Fibroblast of skin of left quadriceps (primary cell): ENCODE data around the gene ANXA2.

Source experiments
- DNase-seq, 2 experiments: peaks; one replicate each; pipeline ENCODE4 v3.0.0-alpha.2; 2013; ENCODE audit warnings: low read depth in 2 of 2

Gene ANXA2

DNA sequence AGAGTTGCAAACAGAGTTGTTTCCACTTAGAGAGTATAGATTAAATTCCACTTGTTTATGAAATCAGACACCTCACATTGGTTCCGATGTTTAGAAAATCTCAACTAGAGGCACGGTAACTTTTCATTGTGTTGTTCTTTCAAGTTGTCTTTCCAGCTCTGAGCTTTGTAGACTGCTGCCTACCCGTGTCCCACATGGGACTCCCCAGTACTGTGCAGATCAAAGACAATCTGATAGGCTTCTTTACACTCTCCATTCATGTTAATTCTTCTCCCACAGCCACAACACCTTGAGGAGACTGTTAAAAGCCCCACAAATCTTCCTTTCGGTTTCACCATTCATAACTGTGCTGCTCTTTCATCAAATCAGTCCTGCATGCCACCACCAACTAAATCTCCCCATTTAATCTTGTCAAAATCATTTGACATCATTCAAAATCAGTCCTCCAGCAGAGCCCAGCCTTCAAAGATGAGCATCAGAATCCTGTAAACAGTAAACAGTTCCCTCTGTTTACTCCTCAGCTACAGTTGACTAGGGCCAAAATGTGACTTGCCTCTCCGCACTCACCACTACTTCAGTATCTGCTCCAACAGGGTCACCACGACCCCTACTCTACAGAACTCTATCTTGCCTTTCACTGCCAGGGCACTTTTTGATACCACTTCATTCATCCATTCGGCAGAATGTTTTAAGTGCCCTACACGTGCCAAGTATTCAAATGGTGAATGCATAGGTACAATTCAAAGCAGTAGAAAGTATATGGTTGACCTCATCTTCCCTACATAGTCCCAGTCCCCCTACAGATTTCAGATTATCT, 8.3 kb downstream of the ANXA2 start:
- no peak for DNase-seq

DNA sequence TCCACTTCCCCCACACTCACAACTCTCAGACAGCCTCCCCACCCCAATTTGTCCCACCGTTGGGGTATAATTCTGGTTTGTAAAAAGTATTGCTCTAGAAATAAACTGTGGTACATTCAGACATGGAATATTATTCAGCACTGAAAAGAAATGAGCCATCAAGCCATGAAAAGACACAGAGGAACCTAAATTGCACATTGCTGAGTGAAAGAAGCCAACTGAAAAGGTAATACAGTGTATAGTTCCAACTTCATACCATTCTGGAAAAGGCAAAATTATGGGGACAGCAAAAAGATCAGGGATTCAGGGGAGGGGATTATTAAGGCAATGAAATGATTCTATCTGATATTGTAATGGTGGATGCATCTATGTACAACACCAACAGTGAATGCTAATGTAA, 10.5 kb downstream of the ANXA2 start:
- no peak for DNase-seq

DNA sequence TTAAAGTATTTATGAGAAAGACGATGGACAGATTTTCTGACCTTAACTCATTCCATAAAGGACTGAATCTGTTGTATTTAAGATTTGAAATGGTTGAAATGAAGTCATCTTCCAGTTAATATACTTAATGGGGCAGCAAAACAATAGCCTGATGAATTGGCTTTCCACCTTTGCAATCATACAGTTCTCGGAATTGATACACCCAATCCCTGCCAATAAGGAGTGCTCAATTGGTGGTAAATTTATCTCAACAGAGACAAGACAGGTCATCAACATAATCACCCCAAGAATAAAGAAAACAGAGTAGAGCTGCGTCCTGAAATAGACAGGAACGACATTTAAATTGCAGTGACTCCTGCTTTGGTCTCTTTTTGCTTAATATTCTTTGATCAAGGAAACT, 11.2 kb downstream of the ANXA2 start:
- no peak for DNase-seq

DNA sequence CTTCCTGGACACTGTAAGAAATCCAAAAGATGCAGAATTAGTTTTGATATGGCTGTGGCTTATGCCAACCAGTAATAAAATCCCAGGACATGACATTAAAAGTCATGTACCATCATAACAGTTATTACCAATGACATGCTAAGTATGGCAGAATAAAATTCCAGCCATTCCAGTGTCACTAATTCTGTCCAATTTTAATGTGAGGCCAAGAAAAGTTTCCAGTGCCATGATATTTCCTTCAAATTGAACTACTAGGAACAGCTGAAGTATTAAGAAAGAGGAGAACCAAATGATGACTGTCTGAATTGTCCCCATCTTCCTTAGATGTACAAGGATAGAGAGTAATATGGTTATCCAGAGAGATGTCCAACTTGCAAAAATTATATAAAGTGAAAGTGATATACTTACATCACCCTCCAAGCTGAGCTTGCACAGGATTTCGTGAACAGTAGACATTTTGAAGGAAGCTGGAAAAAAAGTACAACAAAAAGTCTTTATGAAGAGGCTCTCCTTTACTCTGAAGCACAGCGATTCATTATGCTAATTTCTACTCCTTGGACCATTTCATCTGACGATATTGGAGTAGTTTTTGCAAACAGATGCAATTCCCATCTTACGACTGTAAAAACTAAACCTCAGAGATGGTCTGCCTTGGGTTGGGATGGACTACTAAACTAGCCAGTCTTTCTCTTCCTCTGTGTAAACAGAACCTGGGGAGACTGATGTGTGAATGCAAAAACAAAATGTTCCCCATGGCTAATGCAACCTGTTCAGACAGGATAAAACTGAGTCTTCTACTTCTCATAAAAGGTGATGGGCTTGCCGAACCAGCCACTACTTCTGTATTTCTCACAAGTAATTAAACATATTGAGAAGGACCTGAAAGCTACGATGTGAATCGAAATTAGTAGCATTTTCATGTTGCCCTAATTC, 11.9 kb downstream of the ANXA2 start:
- DNase-seq: no peak

DNA sequence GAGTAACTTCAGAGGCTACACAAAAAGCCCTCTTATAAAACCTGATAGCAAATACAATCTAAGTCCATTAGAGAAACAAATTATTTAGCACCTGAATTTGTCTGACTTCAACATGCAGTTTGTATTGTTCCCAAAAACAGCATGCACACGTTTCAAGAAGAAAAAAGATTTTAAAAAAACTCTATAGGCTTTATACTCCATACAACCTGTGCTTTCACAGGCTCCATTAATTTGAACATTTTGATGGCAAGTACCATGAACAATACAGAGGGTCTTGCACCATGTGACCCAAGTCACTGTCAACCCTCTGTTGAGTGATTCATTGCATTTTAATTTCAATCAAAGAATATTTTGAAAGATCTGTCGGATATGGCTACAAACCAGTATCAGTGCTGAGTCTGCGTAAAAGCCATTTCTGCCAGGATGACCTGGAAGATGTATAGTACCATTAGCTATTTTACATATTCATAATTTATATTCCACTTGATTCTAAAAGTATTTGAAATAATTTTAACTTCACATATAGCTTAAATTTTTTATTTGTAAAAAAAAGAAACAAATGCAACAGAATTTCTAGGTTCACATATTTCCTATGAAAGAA, 13.2 kb downstream of the ANXA2 start:
- DNase-seq: no peak

DNA sequence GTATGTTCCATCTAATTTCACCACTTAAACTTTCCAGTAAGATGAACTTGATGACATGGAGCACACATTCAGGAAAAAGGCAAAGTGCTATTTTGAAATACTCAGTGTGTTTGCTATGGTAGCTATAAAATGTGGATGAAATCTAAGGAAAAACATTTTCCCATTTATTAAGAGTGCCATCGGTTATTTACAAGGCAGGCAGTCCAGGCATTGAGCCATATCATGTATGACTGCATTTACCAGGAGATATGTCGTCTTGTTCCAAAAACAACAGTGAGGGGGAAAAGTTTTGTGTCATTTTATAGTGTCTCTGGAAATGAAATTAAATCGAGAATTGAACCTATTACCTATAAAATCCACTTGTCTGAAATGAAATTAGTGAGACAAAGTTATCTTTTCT, 13.7 kb downstream of the ANXA2 start:
- no peak for DNase-seq

DNA sequence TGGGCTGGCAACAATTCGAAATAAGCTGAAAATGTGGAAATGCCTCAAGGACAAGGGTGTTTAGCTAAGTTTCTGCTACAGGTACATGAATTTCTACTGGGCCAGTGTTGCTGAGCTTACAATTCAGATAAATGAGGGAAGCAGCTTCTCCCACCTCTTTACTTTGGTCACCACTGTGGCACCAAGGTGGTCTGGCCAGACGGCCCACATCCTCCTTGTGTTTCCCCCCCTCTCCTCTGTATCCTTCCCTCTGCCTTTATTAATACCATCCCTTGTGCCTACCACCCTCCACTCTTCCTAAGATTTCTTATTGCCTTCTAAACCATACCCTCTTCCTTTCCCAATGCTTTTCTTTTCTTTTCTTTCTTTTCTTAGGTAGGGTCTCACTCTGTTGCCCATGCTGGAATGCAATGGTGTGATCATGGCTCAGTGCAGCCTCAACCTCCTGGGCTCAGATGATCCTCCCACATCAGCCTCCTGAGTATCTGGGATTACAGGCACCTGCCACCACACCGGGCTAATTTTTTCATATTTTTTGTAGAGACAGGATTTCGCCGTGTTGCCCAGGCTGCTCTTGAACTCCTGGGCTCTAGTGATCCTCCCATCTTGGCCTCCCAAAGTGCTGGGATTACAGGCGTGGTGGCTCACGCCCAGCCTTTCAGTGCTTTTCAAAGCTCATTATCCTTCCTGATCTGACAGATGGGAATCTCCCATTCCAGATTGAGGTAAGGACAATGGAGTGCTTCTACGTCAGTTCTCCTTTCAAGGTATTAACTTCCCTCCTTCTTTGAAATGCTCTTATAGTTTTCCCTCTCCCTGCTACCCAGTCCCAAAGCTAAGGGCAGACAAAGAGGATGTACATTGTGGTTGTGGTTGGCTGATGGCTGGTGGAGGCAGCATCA, 14.8 kb downstream of the ANXA2 start:
- no peak for DNase-seq

DNA sequence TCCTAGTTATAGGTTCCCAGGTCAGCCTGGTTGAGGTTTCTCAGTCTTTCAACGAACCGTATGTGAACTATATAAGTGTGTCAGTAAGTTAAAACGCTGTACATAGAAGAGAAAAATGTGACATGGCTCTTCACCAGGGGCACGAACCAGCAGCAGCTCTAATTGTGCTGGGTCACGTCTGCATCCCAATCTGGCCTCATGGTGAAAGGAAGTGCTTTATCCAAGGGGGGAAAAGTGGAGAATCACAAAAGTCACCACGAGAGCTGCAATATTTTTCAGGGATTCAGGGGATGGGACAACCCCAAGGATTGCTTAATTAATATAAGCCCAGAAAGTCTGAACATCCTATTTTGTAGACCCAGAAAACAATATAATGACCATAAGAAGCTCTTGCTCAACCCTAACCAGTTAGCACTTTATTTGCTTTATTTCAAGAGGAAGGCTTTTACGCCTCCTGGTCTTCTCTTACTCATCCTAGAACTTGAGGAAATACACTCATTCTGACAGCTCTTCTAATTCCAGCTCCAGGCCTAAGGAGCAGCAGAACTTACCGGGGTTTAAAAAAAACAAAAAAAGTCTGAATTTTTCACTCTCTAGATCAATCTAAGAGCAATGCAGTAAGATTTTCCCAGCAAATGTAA, 16.5 kb downstream of the ANXA2 start:
- DNase-seq: no peak

DNA sequence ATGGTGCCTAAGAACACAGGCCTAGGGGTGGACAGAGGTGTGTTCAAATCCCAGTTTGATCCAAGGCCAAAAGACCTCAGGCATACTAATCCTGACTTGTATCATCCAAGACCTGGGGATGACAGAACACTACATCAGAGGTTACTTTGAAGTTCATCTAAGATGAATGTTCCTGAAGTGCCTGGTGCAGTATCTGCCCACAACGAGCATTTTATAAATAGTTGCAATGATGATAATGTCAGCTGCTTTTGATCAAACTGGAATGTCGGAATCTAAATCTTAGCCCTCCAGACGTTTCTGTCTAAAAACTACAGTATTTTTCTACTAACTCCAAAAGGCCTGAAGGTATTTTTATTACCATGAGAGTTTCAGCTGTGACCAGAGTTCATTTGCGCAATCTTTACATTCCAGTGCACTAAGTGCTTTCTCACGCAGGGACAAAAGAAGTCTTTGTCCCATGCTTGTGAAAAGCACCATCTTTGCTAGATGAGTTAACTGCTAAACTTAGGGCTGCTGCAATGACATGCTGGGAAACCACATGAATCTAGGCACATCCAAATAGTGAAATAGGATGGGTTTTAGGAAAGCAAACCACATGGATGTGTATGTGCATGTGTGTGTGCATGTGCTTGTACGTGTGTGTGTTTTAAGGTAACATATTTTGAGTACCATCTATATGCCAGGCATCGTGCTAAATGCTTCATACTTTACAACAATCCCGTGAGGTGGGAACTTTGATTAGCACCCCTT, 18.1 kb downstream of the ANXA2 start:
- DNase-seq: peak; percentile 98 to 99

DNA sequence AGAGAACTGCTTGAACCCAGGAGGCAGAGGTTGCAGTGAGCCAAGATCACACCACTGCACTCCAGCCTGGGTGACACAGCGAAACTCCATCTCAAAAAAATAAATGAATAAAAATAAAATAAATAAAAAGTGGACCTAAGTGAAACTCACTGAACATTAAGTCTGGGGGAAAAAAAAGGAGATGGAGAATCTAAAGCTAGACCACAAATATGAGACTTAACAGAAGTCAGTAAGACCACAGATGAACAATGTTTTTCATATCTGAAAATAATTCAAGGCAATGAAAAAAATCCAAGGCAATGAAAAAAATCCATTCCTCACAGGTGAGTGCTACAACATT, 18.6 kb downstream of the ANXA2 start:
- no peak for DNase-seq

DNA sequence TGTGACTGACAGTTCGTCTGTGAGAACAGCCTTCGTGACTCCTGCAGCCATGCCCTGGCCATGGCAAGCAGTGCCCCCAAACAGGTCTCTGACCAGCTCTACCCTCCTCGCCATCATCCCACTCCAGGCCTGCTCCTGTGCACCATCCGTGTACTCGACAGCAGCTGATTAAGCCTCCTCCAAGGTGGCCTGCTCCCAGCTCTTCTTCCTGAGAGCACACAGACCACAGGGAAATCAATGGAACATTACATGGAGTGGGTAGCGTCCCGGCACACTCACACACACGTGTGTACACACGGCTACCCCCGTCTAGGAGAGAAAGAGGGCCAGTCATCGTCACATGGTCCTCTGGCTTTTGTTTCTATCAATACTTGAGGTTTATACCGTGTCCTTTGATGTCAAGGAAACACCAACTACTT, 21.1 kb downstream of the ANXA2 start:
- no peak for DNase-seq

DNA sequence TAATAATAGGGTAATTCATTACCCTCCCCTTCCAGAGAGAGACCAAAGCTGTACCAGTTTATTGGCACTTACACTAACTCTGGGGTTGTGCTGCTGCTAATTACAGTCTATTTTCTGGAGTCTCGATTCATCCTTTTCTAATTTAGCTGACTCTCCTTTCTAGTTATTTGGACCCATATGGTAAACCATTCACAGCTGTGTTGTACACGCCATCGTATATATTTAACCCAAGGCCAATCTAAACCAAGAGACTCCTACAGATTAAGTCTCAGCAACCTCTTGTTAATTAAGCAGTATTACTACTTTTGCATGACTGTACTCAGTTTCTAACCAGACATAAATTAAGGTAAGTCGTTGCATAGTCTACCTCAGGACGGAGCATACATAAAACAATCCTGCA, 22.5 kb downstream of the ANXA2 start:
- peak in 1 of 2 experiments; percentile 63 for DNase-seq

DNA sequence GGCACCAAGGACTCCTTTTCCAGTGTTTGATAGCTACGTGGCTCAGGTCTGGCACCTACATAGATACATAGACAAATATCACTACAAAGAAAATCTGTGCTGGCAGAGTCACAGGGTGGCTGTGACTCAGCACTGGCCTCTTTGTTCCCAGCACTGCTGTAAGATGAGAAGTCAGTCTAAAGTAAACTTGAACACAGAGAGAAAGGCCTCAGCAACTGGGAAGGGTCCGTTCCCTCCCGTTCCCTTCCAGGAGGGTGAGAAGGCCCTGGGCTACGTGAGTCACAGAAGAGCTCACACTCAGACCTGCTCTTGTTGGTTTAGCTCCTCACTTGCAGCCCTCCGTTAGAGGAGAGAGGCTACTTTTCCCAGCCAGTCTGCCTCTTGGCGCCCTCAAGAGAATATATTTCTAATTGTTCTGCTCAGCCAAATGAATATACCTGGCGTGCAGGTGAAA, 23.1 kb downstream of the ANXA2 start:
- peak; percentile 82 to 84 for DNase-seq

DNA sequence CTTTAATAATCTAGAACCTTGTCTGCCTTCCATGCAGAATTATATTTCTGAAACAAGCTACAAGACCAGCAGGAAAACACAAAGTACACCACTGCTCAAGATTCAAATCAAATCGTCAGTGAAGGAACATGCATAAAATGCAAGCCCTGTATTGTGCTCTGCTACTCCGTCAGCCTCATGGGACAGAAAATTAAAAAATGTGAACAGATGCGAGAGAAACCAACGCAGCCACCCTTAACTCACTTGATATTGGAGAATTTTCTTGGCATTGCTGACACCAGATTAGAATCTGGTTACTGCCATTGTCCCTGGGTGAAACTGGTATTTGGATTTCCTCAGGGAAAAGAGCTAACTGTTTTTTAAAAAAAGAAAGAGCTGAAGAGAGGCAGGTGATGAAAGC, 23.6 kb downstream of the ANXA2 start:
- no peak for DNase-seq

DNA sequence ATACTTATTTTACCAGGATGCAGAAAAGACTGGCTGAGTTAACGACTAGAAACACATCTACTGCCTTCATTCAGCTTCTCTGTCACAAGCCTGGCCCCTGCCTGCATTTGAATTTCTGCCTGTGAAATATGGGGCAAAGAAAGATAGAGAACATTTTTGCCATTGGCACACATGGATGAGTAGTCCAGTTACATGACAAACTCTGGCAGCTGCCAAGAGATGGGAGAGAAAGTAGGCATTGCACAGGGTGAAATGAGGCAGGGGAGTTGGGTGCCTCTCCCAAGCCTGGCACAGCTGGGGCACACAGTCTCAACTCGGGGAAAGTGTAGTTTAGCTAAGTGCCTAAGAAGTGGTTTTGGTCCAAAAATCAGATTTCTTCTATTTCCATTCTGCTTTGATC, 24.0 kb downstream of the ANXA2 start:
- no peak for DNase-seq

DNA sequence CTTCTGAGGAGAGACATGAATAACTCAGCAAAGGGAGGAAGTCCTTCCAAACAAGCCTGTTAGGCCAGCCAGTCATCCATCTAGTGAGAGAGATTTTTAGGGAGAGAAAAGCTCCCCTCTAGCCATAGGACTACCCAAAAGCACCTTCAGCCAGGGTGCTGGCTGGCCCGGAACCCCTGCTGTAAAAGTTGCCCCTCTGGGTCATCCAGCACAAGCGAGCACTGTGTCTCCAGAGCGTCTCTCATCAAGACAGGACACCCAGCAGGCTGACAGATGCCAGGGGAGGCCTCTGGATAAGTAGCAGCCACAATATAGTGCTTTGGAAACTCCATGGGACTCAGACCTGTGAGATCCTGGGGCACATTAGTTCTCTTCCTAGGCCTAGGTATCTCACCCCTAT, 24.5 kb downstream of the ANXA2 start:
- no peak for DNase-seq

DNA sequence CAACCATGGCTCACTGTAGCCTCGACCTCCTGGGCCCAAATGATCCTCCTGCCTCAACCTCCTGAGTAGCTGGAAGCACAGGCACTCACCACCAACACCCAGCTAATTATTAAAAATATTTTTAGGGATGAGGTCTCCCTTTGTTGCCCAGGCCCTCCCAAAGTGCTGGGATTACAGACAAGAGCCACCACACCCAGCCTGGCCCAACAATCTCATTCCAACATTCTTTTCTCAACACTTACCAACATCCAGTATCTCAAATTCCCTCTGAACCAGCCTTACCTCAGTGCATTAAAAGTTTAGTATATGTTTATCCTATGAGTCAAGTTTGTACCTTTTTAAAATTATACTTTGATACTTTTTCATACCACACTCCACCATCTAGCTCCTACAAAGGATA, 25.0 kb downstream of the ANXA2 start:
- DNase-seq: no peak

DNA sequence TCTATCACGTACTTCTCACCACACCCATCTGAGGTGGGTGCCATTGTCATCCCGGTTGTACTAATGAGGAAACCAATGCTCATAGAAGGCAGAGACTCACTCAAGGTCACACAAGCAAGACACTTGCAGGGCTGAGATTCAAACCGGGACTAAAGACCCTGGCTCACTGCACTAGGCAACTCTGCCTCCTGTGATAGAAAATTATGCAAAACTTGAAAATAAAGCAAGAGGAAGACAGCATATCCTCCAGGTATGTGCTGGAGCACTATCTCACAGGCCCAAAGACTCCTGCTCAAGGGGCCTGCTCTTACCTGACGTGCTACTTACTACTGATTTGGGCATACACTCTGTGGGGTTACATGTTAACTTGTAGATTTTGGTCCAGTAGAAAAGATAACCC, 25.6 kb downstream of the ANXA2 start:
- DNase-seq: no peak

DNA sequence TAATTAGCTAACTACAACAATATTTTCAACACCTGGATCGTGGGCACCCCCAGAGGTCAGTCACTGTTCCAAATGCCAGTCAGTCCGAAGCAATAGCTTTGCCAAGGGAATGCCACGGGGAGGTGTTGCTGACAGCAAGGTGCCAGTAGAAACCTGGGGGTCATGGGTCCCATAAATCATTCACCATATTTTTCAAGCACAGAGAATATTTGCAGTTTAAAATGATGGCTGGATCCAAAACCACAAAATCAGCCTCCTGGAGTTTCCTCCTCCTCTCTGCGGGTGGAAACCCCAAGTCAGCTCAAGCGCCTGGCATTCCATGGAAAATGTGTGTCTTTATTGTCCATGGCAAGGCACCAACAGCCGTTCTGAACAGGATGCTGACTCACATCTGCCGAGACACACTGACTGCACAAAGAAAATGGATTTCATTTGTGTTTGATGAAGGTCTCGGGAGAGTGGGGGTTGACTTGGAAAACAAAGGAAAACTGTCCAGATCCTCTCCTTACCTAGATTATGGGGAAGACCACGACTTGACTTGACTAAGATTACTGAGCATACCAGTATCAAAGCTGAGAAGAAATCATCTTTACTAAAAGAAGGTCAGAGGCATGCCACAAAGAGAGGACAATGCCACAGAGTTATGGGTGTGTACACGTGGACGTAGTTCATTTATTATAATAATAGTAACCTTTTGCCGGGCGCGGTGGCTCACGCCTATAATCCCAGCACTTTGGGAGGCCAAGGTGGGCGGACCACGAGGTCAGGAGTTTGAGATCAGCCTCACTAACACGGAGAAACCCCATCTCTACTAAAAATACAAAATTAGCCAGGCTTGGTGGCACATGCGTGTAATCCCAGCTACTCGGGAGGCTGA, 26.4 kb downstream of the ANXA2 start:
- DNase-seq: peak; percentile 100

DNA sequence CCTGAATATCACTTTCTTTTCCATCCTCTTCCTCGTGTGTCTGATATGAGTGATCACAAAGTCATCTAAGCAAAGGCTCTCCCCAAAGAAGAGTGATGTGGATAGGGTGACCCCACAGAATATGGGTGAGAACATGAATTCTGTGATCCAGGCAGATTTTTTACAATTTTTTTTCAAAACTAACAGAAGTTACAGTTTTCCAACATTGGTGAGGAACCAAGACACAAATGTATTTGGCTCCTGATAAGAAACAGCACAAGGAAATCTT, 27.0 kb downstream of the ANXA2 start:
- DNase-seq: no peak
